ENCODE measurements around the gene LCP2.

The LCP2 gene

GRCh38 chr5:170217831-170218230, 79.7 kb downstream of the LCP2 start:
- TF ChIP-seq CTCF (IDR thresholded peaks at IDR 0.05; ENCODE audit: low read depth, low read length) = no peak
- no peak for DNase-seq (ENCODE audit: extremely low read depth, low read depth)

- peak; percentile 42 for TF ChIP-seq CTCF (IDR thresholded peaks at IDR 0.05; ENCODE audit: low read depth, low read length)
- DNase-seq (ENCODE audit: extremely low read depth, low read depth) = peak; percentile 15
Observed at GRCh38 chr5:170216257-170216864, 81.2 kb downstream of the LCP2 start.

- TF ChIP-seq CTCF (IDR thresholded peaks at IDR 0.05; ENCODE audit: low read depth, low read length) = no peak
Observed at GRCh38 chr5:170211575-170212334, 85.8 kb downstream of the LCP2 start.

GRCh38 chr5:170206958-170207357, 90.6 kb downstream of the LCP2 start:
- no peak for TF ChIP-seq CTCF (IDR thresholded peaks at IDR 0.05; ENCODE audit: low read depth, low read length)
- no peak for DNase-seq (ENCODE audit: extremely low read depth, low read depth)

More at GRCh38 chr5:170211575-170212334, 85.8 kb downstream of the LCP2 start:
- DNase-seq (ENCODE audit: extremely low read depth, low read depth) = no peak

GRCh38 chr5:170206216-170206615, 91.4 kb downstream of the LCP2 start:
- DNase-seq (ENCODE audit: extremely low read depth, low read depth) = no peak
- no peak for TF ChIP-seq CTCF (IDR thresholded peaks at IDR 0.05; ENCODE audit: low read depth, low read length)

GRCh38 chr5:170204202-170204601, 93.4 kb downstream of the LCP2 start:
- no peak for DNase-seq (ENCODE audit: extremely low read depth, low read depth)
- TF ChIP-seq CTCF (IDR thresholded peaks at IDR 0.05; ENCODE audit: low read depth, low read length) = no peak

- no peak for DNase-seq (ENCODE audit: extremely low read depth, low read depth)
- TF ChIP-seq CTCF (IDR thresholded peaks at IDR 0.05; ENCODE audit: low read depth, low read length) = no peak
Observed at GRCh38 chr5:170202117-170202516, 95.5 kb downstream of the LCP2 start.
